HG03196 (cell line): ENCODE data around the gene NHLRC4.

ENCODE experiments used
- ATAC-seq: cut with Tn5 transposase; IDR thresholded peaks from one replicate; pipeline ENCODE4 v1.9.1; 2021; ENCODE audit not compliant: unreplicated experiment

Gene NHLRC4

DNA sequence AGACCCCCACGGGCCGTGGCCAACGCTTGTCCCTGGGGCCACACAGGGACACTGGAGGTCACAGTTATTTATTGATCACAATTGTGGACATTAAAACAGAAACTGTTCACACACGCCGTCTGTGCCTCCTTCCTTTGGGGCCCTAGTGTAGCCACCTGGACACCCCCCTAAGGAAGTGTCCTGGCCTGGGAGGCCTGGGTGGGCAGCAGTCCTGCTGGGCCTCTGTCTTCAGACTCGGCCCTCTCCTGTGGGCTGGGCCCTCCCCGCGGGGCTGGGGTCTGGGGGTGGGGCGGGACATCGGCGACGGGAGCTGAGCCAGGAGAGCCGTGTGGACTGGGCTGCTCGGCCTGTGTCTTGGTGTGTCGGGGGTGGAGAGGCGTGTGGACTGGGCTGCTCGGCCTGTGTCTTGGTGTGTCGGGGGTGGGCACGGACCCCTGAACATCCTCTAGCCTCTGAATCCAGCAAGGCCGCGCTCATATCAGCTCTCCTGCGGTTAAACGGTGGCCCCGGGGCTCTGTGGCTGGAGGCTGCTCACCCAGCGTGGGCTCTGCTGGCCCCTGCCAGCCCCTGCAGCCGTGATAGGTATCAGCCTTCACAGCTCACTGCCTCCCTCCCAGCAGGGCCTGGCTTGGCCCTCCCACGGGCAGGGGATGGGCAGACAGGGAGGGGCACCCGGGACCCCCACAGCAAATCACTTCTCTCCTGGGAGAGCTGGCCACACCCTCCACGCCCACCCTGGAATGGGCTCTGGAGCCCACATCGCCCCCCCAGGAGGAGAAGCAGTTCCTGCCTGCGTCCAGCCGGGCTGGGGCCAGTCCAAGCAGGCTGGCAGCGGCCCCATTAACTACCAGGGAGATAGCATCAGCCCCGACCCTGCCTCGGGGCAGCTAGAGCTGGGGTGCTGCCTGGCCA lies 1.1 kb upstream of the NHLRC4 start:
- ATAC-seq = no peak

DNA sequence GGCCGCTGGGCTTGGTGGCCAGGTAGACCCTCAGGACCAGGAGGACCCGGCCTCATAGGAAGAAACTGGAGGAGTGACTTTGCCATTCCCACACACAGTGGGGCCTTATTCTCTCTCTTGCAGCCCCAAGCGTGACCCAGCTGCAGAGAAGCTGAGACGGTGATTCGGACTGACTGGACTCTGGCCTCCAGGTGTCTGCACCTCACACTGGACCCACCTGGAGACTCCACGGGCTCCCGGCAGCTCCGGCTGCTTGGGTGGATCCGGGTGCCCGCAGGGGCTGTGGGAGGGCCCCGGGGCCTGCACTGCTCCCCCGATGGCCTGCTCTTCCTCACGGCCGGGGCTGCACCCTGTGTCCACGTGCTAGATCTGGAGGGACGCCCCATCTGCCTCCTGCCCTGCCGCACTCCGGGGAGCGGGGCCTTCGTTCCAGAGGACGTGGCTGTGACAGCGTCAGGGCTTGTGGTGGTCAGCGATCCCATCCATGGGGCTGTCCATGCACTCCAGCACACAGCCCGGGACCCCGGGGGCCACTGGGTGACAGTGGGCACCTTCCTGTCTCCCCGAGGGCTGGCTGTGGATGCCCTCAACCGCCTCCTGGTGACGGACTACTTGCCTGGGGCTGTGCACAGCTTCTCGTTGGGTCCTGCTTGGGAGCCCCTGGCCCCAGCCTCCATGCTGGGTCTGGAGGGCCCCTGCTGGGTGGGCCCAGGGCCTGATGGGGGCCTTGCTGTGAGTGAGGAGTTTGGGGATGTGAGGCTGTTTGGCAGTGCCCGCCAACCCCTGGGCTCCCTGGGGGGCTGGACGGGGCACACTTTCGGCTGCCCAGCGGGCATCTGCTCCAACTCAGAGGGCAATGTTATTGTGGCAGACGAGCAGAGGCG lies 810 bp downstream of the NHLRC4 start:
- no peak for ATAC-seq

DNA sequence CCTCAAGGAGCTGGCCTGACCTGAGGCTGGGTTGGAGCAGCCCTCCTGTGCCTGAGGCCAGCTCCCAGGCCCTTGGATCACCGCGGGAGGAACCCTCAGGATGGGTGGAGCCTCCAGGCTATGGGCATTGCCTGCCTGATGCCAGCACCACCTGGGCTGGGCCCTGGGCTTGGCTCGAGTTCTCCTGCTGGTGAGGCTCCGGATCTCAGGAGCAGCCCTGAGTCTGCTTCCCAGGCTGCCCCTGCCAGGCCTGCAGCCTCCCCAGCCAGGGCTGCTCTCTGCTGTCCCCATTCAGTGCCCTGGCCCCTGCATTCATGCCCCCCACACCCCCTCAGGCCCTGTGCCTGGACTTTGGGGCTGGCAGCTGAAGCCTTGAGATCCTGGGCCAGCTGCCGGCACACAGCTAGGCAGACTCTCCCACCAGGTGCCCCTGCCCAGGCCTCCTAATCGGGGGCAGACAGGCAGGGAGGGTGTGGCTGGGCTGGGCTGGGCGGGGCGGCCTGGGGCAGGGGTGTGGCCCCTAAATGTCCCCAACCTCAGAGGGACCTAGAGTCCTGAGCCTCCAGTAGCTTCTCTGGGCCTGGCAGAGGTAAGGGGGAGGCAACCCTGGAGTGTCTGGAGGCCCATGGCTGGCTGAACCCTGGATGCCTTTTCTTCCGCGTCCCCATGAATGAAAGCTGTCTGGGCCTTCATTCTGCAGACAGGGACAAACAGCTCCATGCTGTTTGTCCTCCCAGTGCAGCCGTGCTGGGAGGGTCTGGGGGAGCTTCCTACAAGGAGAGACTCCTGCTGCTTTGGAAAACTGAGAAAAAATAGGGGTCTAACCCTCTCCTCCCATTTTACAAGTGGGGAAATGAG lies 1.8 kb downstream of the NHLRC4 start:
- no peak for ATAC-seq

DNA sequence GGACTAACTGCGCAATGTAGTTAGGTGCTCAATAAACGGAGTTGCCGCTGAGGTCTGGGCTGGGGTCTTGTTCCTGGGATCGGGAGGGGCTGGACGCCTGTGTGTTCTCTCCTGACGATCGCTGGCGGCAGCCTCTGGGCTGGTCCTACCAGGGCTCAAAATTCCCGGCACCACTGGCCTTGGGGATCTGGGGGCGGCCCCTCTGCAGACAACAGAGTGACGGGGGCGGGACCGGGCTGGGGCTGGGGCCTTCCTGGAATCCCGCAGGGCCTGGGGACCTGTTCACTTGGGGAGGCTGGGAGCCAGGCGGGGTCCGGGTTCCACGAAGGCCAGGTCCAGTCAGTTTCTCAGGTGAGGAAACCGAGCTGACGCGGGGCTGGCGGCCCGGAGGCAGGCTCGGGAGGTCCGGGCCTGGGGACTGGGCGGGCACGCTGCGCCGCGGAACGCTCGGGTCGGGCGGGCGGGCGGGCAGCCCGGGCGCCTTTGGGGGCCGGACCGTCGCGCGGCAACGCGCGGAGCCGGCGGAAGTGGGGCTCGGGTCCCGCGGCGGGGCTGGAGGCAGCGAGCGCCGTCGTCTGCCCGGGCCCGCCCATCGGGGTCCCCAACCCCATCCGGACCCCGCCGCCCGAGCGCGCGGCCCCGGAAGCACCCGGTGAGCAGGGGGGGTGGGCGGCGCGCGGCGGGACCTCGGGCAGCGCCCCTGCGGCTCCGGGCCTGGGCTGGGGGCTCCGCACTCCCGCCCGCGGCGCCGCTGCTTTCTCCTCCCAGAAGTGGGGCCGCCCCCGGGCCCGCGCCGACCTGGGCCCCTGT lies 2.8 kb downstream of the NHLRC4 start, which contains the start of gene PIGQ:
Gene PIGQ (plus strand): TSS at position 524 of the 810 bp plus-strand sequence. CDS start 4,107 bp downstream, outside the sequence.
- peak; percentile 58 for ATAC-seq

DNA sequence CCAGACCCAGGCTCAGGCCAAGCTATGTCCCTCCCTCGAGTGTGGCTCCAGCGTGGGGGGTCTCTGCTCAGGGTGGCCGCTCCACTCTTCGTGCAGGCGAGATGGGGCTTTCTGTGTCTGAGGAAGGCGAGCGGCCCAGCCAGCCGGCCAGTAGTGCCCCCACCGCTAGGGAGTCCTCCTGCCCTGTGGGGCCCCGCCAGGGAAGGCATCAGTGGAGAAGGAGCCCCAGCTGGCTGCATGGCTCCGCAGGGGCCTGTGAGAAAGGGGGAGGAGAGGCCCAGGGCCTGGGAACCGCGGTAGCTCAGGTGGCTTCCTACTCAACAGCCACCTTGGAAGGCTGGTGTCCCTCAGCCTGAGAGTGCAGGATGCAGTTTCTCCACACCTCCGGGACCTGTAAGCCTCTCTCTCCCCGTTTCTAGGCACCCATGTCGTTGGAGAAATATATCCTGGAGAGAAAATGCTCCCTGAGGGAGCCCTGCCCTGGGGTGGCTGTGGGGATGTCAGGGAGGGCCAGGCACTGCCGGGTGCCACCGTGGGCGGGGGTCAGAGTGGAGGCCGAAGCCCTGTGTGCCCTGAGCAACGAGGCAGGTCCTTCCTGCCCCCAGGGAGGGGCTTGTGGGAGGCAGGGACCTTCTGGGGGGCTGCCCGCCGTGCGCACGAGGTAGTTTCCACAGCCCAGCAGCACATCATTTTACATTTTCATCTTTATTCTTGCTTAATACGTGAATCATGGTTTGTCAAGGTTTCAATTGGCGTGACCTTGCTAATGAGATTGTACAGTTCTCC lies 6.3 kb downstream of the NHLRC4 start:
- ATAC-seq = no peak

DNA sequence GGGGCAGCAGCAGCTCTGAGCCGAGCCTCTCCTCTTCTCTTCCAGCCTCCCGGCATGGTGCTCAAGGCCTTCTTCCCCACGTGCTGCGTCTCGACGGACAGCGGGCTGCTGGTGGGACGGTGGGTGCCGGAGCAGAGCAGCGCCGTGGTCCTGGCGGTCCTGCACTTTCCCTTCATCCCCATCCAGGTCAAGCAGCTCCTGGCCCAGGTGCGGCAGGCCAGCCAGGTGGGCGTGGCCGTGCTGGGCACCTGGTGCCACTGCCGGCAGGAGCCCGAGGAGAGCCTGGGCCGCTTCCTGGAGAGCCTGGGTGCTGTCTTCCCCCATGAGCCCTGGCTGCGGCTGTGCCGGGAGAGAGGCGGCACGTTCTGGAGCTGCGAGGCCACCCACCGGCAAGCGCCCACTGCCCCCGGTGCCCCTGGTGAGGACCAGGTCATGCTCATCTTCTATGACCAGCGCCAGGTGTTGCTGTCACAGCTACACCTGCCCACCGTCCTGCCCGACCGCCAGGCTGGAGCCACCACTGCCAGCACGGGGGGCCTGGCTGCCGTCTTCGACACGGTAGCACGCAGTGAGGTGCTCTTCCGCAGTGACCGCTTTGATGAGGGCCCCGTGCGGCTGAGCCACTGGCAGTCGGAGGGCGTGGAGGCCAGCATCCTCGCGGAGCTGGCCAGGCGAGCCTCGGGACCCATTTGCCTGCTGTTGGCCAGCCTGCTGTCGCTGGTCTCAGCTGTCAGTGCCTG lies 7.4 kb downstream of the NHLRC4 start:
- no peak for ATAC-seq

DNA sequence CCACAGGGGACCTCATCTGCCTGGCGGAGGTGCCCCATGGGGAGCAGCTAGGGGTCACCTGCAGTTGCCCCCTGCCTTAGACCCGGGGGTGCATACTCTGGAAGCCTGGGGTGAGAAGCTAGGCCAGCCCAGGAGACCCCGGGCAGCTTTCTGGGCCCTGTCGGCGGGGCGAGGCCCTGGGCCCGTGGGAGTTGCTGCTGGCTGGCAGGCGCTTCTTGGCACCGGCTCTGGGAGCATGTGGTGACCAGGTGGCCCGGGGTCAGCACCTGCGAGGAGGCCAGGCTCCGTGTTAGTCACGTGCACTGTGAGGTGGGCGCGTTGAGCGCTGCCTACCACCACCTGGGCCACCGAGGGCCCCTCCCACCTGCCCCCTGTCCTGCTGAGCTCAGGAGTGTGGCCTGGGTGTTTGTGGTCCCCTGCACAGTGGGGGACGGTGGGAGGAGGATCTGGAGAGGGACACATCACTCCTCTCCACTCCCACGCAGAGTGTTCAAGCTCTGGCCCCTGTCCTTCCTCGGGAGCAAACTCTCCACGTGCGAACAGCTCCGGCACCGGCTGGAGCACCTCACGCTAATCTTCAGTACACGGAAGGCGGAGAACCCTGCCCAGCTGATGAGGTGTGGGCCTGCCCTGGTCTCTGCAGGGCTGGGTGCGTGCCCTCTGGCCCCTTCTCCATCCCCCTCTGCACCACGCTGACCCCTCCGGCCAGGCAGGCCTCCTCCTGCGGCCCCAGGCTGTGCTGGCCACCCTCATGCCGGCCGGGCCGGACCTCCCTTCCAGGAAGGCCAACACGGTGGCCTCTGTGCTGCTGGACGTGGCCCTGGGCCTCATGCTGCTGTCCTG lies 8.8 kb downstream of the NHLRC4 start:
- ATAC-seq = no peak

DNA sequence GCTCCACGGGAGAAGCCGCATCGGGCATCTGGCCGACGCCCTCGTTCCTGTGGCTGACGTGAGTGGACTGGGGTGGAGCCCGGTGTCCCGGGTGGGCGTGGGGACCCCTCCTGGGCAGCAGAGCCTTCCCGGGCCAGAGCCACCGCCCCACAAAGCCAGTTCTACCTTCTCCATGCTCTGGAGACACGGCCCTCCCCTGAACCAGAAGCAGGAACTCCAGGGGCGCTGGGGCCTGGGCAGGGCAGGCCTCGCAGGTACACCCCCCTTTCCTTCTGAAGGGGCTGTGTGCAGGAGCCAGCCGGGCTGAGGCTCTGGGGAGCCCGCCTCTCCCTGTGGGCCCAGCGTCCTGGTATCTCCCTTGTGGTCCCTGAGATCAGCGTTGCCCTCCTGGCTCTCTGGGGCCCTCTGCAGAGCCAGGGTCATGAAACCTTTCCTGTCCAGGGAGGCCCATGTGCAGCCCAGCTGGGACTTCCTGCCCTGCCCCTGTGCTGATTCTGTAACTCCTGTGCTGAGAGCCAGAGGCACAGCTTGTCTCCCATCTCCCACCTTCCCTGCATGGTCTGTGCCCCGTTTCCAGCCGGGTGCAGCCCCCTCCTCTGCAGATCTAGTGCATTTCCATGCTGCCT lies 9.5 kb downstream of the NHLRC4 start:
- no peak for ATAC-seq

DNA sequence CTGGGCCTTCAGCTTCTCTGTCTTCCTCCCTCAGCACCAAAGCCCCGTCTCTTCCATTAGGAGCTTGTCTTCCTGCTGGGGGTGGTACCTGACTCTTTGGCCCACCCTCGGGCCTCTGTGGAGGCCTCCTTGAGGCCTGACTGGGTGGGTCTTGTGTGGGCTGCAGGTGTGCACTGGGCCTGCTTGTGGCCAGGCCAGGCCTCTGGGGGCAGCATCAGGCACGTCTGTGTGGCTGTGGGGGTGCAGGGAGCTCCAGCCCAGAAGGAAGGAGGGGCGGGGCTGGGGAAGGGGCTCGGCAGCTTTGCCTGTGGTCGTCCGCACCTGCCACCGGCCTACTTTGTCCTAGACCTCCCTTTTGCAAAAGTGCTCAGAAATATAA lies 10.0 kb downstream of the NHLRC4 start:
- no peak for ATAC-seq

DNA sequence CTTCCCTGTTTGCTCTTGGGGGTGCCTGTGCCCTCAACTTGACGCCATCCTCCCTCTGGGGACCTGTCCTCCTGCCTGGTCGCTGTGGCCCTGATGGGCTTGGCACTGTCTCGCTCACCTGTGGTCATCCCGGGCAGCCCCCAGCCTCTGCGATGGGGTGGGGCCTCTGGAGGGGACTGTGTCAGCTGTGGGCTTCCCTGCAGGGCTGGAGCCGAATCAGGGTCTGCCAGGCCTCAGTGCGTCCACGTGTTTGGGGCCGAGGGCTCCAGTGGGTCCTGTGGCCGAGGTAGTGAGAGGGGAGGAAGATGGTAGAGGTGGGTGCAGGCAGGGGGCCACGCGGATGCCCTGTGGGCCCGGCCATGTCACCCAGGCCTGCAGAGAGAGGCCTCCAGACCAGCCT lies 11.0 kb downstream of the NHLRC4 start:
- no peak for ATAC-seq

DNA sequence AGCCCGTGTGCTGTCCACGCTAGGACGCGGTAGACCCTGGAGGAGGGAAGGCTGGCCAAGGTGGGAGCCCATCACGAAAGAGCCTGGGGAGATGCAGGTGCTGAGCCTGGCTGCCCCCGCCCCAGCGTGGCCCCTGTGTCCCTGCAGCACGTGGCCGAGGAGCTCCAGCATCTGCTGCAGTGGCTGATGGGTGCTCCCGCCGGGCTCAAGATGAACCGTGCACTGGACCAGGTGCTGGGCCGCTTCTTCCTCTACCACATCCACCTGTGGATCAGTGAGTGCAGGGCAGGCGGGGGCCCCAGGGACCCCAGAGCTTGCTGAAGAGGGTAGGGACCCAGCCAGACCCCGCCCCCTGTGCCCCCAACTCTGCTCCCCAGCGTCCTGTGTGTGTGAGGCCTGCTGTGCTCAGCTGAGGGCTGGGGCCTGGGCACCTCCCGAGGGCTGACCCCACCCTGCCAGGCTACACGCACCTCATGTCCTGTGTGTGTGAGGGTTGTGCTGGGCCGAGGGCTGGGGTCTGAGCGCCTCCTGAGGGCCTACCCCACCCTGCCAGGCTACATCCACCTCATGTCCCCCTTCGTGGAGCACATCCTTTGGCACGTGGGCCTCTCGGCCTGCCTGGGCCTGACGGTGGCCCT lies 11.5 kb downstream of the NHLRC4 start:
- no peak for ATAC-seq

DNA sequence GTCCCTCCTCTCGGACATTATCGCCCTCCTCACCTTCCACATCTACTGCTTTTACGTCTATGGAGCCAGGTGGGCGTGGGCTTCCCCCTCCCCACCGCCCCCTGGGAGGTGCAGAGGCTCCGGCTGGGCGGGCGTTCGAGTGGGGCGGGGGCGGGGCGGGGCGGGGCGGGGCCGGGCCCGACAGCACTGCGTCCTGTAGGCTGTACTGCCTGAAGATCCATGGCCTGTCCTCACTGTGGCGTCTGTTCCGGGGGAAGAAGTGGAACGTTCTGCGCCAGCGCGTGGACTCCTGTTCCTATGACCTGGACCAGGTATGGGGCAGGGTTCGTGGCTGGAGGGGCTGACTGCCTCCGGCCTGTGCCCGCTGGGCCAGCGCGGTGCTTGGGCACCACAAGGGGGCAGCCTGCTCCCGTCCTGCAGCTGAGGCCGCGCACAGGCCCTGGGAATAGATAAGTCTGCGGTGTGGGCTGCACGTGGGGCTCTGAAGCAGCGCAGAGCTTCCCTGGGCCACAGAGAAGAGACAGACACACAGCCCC lies 12.1 kb downstream of the NHLRC4 start:
- ATAC-seq = no peak

DNA sequence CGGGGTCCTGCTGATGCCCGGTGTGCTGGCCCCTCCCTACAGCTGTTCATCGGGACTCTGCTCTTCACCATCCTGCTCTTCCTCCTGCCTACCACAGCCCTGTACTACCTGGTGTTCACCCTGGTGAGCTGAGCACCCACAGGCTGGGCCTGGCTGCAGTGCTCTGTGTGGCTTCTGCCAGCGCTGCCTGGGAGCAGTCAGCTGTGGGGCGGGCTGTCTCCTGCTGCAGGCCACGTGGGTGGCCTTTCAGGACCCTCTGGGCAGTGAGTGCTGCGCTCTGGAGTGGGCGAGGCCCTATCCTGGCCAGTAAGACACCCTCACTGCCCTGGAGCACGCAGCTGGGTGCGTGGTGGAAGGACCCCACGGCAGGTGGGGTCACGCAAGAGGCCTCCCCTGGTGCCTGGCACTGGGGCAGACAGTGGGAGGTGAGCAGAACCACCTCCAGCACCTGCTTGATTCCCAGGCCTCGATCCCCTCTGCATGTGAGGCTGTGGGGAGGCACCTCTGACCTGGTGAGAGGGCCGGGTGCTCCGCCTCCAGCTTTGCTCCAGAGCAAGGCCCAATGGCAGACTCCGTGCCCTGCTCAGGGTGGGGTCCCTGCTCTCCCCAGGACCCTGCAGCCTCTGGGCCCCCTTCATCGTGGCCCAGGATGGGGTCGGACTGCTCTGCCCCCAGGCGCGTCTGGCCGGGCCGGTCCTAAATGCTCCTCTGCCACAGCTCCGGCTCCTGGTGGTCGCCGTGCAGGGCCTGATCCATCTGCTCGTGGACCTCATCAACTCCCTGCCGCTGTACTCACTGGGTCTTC lies 13.5 kb downstream of the NHLRC4 start:
- ATAC-seq = no peak

DNA sequence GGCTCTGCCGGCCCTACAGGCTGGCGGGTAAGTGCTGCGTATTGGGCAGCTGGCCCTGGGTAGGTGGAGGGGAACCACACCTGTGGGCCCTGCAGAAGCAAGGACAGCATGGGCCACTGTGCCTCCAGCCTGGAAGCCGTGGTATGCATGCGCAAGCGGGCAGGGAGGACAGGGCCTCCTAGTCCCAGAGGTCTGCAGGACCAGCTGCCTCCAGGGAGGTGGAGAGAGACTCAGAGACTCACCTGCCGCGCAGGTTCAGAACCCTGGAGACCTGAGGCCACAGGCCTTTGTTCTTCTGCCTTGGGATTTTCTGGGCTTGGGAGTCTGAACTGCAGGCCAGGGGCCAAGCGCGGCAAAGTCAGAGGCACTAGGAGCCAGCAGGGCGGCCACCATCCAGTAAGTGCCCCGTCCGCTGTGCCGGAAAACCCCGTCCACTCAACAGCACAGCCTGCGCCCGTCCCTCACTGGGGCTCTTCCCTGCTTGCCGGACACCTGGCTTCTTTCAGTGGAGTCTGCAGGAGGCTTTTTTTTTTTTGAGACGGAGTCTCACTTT lies 14.2 kb downstream of the NHLRC4 start:
- ATAC-seq = no peak

DNA sequence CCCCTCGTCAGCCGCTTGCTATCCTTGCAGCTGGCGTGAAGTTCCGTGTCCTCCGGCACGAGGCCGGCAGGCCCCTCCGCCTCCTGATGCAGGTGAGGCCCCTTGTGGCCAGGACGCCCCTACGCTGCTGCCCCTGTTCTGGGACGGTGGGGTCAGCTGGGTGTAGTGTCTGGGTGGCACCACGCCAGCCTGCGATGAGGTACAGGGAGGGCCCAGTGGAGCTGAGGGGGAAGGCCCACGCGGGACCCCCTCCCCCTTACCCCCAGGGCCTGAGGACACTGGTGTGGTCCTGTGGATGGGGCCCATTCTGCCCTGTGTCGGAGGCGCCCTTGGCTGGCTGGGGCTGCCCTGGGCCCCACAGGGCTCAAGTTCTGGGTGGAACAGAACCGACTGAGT lies 15.4 kb downstream of the NHLRC4 start:
- ATAC-seq = no peak
